Measurements from ENCODE around the gene PKNOX2.
A peak's percentile ranks its signal among the peaks of the same experiment; 100 is the strongest.

PKNOX2 gene

GRCh38 chr11:125401746-125402145 lies 237.2 kb downstream of the PKNOX2 start:
- TF ChIP-seq CTCF (IDR thresholded peaks at IDR 0.05; ENCODE audit: extremely low read depth, missing control alignments): no peak
- no peak for DNase-seq (ENCODE audit: low spot score)

GRCh38 chr11:125402435-125402834 lies 237.9 kb downstream of the PKNOX2 start:
- no peak for TF ChIP-seq CTCF (IDR thresholded peaks at IDR 0.05; ENCODE audit: extremely low read depth, missing control alignments)
- DNase-seq (ENCODE audit: low spot score): no peak

- no peak for TF ChIP-seq CTCF (IDR thresholded peaks at IDR 0.05; ENCODE audit: extremely low read depth, missing control alignments)
- no peak for DNase-seq (ENCODE audit: low spot score)
Measured at GRCh38 chr11:125404157-125404810, 239.7 kb downstream of the PKNOX2 start.

- peak; percentile 81 for DNase-seq (ENCODE audit: low spot score)
- TF ChIP-seq CTCF (IDR thresholded peaks at IDR 0.05; ENCODE audit: extremely low read depth, missing control alignments): peak; percentile 87
Measured at GRCh38 chr11:125404811-125405790, 240.6 kb downstream of the PKNOX2 start.

GRCh38 chr11:125407046-125407445 lies 242.5 kb downstream of the PKNOX2 start:
- TF ChIP-seq CTCF (IDR thresholded peaks at IDR 0.05; ENCODE audit: extremely low read depth, missing control alignments): no peak
- no peak for DNase-seq (ENCODE audit: low spot score)

- DNase-seq (ENCODE audit: low spot score): no peak
- no peak for TF ChIP-seq CTCF (IDR thresholded peaks at IDR 0.05; ENCODE audit: extremely low read depth, missing control alignments)
Measured at GRCh38 chr11:125408311-125408711, 243.8 kb downstream of the PKNOX2 start.

- no peak for TF ChIP-seq CTCF (IDR thresholded peaks at IDR 0.05; ENCODE audit: extremely low read depth, missing control alignments)
- no peak for DNase-seq (ENCODE audit: low spot score)
Measured at GRCh38 chr11:125410091-125410490, 245.5 kb downstream of the PKNOX2 start.

All from GM20000 (cell line).